GM21390 (cell line): ENCODE data around the gene LHX5.

Source experiments
- ATAC-seq: cut with Tn5 transposase; IDR thresholded peaks from one replicate; pipeline ENCODE4 v1.9.1; 2021; ENCODE audit not compliant: unreplicated experiment

LHX5 gene

GRCh38 chr12:113440947-113441782 is 30.5 kb downstream of the LHX5 start:
- ATAC-seq, result no peak

- no peak for ATAC-seq
Observed at GRCh38 chr12:113440336-113440735, 31.3 kb downstream of the LHX5 start.

GRCh38 chr12:113439606-113440030 is 32.1 kb downstream of the LHX5 start:
- ATAC-seq, result no peak

- no peak for ATAC-seq
Observed at GRCh38 chr12:113439301-113439597, 32.4 kb downstream of the LHX5 start.

GRCh38 chr12:113438523-113439300 is 33.0 kb downstream of the LHX5 start:
- ATAC-seq, result no peak

- no peak for ATAC-seq
Observed at GRCh38 chr12:113437729-113438100, 34.0 kb downstream of the LHX5 start.

GRCh38 chr12:113436993-113437728 is 34.5 kb downstream of the LHX5 start:
- no peak for ATAC-seq

- ATAC-seq, result no peak
Observed at GRCh38 chr12:113436586-113436985, 35.1 kb downstream of the LHX5 start.

GRCh38 chr12:113435367-113435766 is 36.3 kb downstream of the LHX5 start:
- ATAC-seq, result no peak

- ATAC-seq, result no peak
Observed at GRCh38 chr12:113432986-113433385, 38.7 kb downstream of the LHX5 start.

GRCh38 chr12:113428482-113428881 is 43.2 kb downstream of the LHX5 start:
- no peak for ATAC-seq

- ATAC-seq, result no peak
Observed at GRCh38 chr12:113427882-113428281, 43.8 kb downstream of the LHX5 start.

- no peak for ATAC-seq
Observed at GRCh38 chr12:113425960-113426453, 45.7 kb downstream of the LHX5 start.

GRCh38 chr12:113424915-113425823 is 46.5 kb downstream of the LHX5 start:
- ATAC-seq, result no peak

- ATAC-seq, result no peak
Observed at GRCh38 chr12:113424456-113424855, 47.2 kb downstream of the LHX5 start.

- no peak for ATAC-seq
Observed at GRCh38 chr12:113422886-113423669, 48.6 kb downstream of the LHX5 start.

GRCh38 chr12:113422030-113422885 is 49.4 kb downstream of the LHX5 start, which contains the start of gene SDSL:
Gene SDSL (plus strand): TSS chr12:113422380. CDS start chr12:113427983, 5,603 bp downstream.
- peak; percentile 90 for ATAC-seq

- no peak for ATAC-seq
Observed at GRCh38 chr12:113420996-113421595, 50.6 kb downstream of the LHX5 start.
